Skeletal muscle satellite cell (primary cell): ENCODE results near the gene MAGEB6B. TPM values are rescaled to one million over a fixed set of nuclear protein-coding genes. Genes with fewer than 3 reads are reported as not detected.
"Not testable (repeated sequence)": the region's sequence is repeated elsewhere in the genome, so short reads cannot be mapped to it uniquely, and the experiment has no call there.

Experiments
- H3K27me3 ChIP-seq: 2 replicates; pipeline ENCODE4 v1.7.0; 2013; ENCODE audit warnings: low read length; ENCODE audit not compliant: control insufficient read depth, insufficient read depth
- H3K36me3 ChIP-seq: 2 replicates; pipeline ENCODE4 v1.7.0; 2013; ENCODE audit warnings: mild to moderate bottlenecking, control low read depth, low read length; ENCODE audit not compliant: insufficient read depth
- H3K4me1 ChIP-seq: 2 replicates; pipeline ENCODE4 v1.7.0; 2013; ENCODE audit warnings: low read length; ENCODE audit not compliant: control insufficient read depth, insufficient read depth
- H3K4me2 ChIP-seq: 2 replicates; pipeline ENCODE4 v1.7.0; 2013; ENCODE audit warnings: mild to moderate bottlenecking, low read length
- H3K4me3 ChIP-seq: 2 replicates; pipeline ENCODE4 v1.7.0; 2013; ENCODE audit warnings: low read length
- H3K9ac ChIP-seq: 2 replicates; pipeline ENCODE4 v1.7.0; 2013; ENCODE audit warnings: mild to moderate bottlenecking, low read depth, low read length, moderate library complexity
- H3K9me3 ChIP-seq: replicated peaks from 2 replicates; pipeline ENCODE4 v1.7.0; 2013; ENCODE audit warnings: mild to moderate bottlenecking, control low read depth, low read length
- total RNA-seq: library from RNA; depleted of rRNA; stranded (reverse); fragments of >200 nt; gene quantifications from 2 replicates; pipeline ENCODE4 v1.2.3, GENCODE V29; 2012; rRNA removed

The MAGEB6B gene
- not detected in 2 replicates for total RNA-seq

- Histone ChIP-seq H3K9me3 (peaks cover 4% of the 10 kb centered on the region), H3K4me3 (no peak within 1 kb of the TSS), H3K4me1 (no peaks in the 10 kb centered on the region), H3K36me3 (no peaks in the 10 kb centered on the region), H3K9ac (no peak within 1 kb of the TSS), H3K27me3 (no peaks in the 10 kb centered on the region), H3K4me2 (no peak within 1 kb of the TSS)
These were observed at the start of gene MAGEB6B for GRCh38 chrX:26160301-26160700. Gene MAGEB6B, plus strand, starts transcription at chrX:26160601. Its CDS starts 0 bp downstream, at chrX:26160601.

GRCh38 chrX:26138274-26138673 lies 22.1 kb upstream of the MAGEB6B start, which contains the start of gene MAGEB18:
Gene MAGEB18, plus strand, starts transcription at chrX:26138343. Its CDS starts 643 bp downstream, at chrX:26138986.
- no peaks in the 10 kb centered on the region for H3K27me3 ChIP-seq
- H3K4me1 ChIP-seq = no peaks in the 10 kb centered on the region
- H3K9me3 ChIP-seq = no peaks in the 10 kb centered on the region
- no peak within 1 kb of the TSS for H3K9ac ChIP-seq
- no peak within 1 kb of the TSS for H3K4me3 ChIP-seq
- H3K4me2 ChIP-seq = no peak within 1 kb of the TSS
- no peaks in the 10 kb centered on the region for H3K36me3 ChIP-seq

- Histone ChIP-seq H3K4me2 (no peak overlapping the region), H3K4me3 (no peak overlapping the region), H3K27me3 (no peaks in the 10 kb centered on the region), H3K9me3 (peaks cover 2% of the 10 kb centered on the region), H3K36me3 (no peaks in the 10 kb centered on the region), H3K9ac (no peak overlapping the region), H3K4me1 (no peaks in the 10 kb centered on the region)
These were observed 14.4 kb upstream of the MAGEB6B start for GRCh38 chrX:26146024-26146423.

GRCh38 chrX:26192204-26192603 lies 31.8 kb downstream of the MAGEB6B start, which contains the start of gene MAGEB6:
Gene MAGEB6, plus strand, starts transcription at chrX:26192440. Its CDS starts 1,407 bp downstream, at chrX:26193847.
- no peak within 1 kb of the TSS for H3K4me2 ChIP-seq
- H3K4me3 ChIP-seq = no peak within 1 kb of the TSS
- H3K4me1 ChIP-seq = no peaks in the 10 kb centered on the region
- H3K36me3 ChIP-seq = no peaks in the 10 kb centered on the region
- H3K27me3 ChIP-seq = no peaks in the 10 kb centered on the region
- peaks cover 11% of the 10 kb centered on the region for H3K9me3 ChIP-seq
- no peak within 1 kb of the TSS for H3K9ac ChIP-seq

- no peaks in the 10 kb centered on the region for H3K4me1 ChIP-seq
- H3K9me3 ChIP-seq = peaks cover 9% of the 10 kb centered on the region
- no peaks in the 10 kb centered on the region for H3K36me3 ChIP-seq
- H3K9ac ChIP-seq = no peak overlapping the region
- H3K4me2 ChIP-seq = no peak overlapping the region
- no peak overlapping the region for H3K4me3 ChIP-seq
- H3K27me3 ChIP-seq = no peaks in the 10 kb centered on the region
These were observed 43.2 kb downstream of the MAGEB6B start for GRCh38 chrX:26203561-26203960.

- not testable (repeated sequence) for H3K9ac ChIP-seq, H3K4me1 ChIP-seq, H3K27me3 ChIP-seq, H3K4me2 ChIP-seq, H3K4me3 ChIP-seq, H3K36me3 ChIP-seq, H3K9me3 ChIP-seq
These were observed 44.3 kb downstream of the MAGEB6B start for GRCh38 chrX:26204717-26205116.

GRCh38 chrX:26208012-26208411 lies 47.6 kb downstream of the MAGEB6B start:
- no peak overlapping the region for H3K4me2 ChIP-seq
- H3K9ac ChIP-seq = no peak overlapping the region
- peaks cover 4% of the 10 kb centered on the region for H3K9me3 ChIP-seq
- no peaks in the 10 kb centered on the region for H3K4me1 ChIP-seq
- no peaks in the 10 kb centered on the region for H3K27me3 ChIP-seq
- no peaks in the 10 kb centered on the region for H3K36me3 ChIP-seq
- no peak overlapping the region for H3K4me3 ChIP-seq
